Activated CD4-positive, alpha-beta T cell treated with anti-CD3 and anti-CD28 coated beads, Interleukin-2, amount 50 U/mL, for 4 hours (primary cell): Measurements from ENCODE around the gene TRABD2B.

Experiments used
- DNase-seq, 2 experiments: peaks; one replicate each; pipeline ENCODE4 v3.0.0-alpha.2; 2020

TRABD2B gene

GRCh38 chr1:47818682-47819573 is 178.3 kb downstream of the TRABD2B start:
- no peak for DNase-seq

GRCh38 chr1:47817861-47818260 is 179.3 kb downstream of the TRABD2B start:
- DNase-seq = no peak

DNA sequence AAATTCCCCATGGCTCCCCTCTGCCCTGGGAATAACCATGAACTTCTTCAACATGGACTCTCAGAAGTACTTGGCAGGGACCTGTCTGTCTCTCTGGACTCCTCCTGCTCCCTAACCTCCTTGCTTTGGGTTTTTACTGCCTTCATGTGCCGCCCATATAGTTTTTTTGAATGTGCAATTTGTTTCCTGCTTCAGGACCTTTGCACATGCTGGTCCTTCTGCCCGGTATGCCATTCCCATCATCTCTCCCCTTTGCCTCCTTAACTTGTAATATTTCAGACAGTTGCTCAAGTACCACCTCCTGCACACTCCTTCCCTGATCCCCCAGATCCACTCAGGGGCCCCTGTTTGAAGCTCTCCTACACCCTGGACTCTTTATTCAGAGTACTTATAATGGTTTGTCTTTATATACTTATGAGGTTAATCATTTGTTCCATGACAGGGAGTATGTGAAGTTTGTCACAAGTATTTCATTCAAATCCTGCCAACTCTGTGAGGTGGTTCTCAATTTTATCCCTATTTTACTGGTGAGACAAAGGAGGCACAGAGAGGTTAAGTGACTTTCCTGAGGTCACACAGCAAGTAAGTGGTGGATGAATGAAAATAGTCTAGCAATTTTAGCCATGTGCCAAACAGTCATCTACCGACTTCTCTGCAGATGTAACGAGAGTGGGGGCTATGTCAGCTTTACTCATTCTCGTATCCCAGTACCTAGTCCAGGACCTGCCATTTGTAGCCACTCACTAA is 180.7 kb downstream of the TRABD2B start:
- DNase-seq = no peak

- no peak for DNase-seq
These were observed 182.4 kb downstream of the TRABD2B start for GRCh38 chr1:47814612-47815395.

GRCh38 chr1:47813970-47814369 is 183.2 kb downstream of the TRABD2B start:
- no peak for DNase-seq

- DNase-seq = no peak
These were observed 184.2 kb downstream of the TRABD2B start for GRCh38 chr1:47812904-47813514.

DNA sequence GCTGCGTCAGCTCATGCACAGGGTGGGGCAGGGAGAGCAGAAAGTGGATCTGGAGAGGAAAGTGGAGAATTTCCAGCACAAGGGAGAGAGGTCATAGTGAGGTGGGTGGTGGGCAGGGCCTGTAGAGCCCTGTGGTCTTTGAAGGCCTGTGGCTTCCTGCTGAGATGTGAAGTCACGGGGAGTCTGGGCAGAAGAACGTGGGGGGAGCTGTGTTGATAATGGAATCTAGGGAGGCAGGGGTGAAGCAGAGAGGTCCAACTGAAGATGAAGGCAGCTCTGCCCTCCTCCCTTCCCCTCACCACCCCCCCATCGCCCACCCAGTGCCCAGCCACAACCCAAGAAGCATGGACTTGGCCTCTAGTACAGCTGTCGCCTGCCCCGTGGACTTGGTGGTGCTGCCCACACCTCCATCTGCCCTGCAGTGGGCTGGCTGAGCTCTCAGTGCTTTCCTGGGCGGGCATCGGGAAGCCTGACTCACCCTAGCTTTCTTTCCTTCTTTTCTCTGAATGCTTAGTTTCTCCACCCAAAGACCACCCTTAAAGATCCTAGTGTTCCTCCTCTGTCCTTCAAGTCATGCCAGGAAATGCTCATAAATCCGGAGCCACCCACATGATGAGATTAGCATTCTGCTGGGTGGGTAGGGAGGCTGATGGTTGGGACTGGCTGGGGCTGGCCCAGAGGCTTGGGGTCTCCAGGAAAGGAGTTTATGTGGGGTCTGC is 186.1 kb downstream of the TRABD2B start:
- no peak for DNase-seq

- DNase-seq = no peak
These were observed 187.7 kb downstream of the TRABD2B start for GRCh38 chr1:47809301-47810084.

GRCh38 chr1:47808612-47809011 is 188.6 kb downstream of the TRABD2B start:
- no peak for DNase-seq

DNA sequence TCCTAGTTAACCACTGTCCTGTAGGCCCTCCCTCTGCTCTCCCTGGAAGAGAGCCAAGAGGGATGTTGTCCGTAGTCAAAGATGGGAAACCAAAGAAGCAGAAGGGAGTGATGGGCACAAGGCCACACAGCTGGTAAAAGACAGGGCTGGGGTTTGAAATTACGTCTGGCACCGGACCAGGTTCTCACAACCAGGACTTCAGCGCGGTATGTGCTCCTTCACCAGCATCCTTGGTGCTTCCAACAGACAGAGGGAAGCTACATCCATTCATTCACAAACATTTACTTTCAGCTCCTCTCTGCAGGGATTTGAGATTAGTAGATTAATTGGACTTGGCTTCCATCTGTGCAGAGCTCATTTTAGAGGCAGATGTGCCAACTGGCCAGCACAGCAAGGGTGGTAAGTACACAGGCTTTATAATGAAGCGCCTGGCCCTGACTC is 191.2 kb downstream of the TRABD2B start:
- DNase-seq = no peak

DNA sequence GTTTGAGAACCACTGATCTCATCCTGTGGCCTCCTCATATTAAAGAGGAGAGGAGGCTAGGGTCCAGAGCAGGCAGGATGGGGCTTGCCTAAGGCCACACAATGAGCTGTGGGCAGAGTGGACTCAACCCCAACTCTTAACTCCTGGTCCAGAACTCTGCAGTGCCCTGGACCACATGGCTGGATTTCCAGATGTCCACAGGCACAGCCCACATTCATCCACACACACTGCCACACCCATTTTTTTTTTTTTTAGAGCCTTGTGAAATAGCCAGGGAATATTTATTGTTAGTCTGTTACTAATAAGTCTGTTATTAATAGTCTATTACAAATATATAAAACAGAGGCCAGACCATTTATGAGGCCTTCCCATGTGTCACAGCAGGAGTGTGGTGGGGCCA is 192.2 kb downstream of the TRABD2B start:
- no peak for DNase-seq

DNA sequence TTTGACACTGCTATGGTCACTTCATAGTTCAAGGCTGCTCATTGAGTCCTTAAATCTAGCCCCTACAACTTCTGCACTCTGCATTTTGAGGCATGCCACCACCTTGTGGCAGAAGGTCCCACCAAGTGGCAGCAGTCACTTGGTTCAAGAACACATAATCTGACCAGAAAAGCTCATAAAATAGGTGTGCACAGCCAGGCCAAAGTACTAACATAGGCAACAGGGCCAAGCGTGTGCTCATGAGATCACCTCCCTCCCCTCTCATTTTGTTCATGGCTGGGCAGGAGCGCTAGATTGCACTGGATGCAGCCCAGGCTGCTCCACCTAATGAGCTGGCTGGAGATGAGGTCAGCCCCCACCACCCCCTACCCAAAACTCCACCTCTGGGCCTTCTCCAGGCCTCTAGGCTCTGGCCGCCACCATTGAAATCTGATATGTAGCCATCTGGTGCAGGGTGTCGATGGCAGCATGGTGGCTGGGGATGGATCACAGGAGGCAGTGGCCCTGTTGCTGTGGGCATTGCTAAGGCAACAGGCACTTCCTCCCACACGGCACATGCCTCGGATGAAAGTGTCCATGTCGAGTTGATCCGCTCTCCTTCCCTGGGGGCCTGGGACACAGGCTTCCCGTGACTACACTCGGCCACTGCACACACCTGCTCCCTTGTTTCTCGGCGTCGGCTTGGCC is 193.2 kb downstream of the TRABD2B start:
- DNase-seq = no peak

- DNase-seq = no peak
These were observed 199.6 kb downstream of the TRABD2B start for GRCh38 chr1:47797575-47797974.

GRCh38 chr1:47796626-47797025 is 200.6 kb downstream of the TRABD2B start:
- no peak for DNase-seq

GRCh38 chr1:47795102-47795501 is 202.1 kb downstream of the TRABD2B start:
- no peak for DNase-seq

DNA sequence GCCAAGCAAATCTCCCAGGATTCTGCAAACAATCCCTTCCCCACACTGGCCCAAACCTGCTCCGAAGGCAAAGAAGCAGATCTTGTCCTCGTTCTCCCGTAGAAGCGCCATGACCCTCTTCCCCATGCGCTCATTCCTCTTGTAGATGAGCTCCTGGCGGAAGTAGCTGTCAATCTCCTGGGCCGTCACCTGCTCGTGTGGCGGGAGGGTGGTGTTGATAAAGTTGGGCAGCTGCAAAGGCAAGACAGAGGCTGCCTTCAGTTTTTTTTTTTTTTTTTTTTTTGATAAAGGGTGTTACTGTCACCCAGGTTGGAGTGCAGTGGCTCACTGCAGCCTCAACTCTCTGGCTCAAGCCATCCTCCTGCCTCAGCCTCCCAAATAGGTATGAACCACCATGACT is 202.7 kb downstream of the TRABD2B start:
- DNase-seq = no peak

GRCh38 chr1:47794081-47794480 is 203.1 kb downstream of the TRABD2B start:
- DNase-seq = no peak

GRCh38 chr1:47793563-47793962 is 203.6 kb downstream of the TRABD2B start:
- DNase-seq = no peak

GRCh38 chr1:47792779-47793178 is 204.4 kb downstream of the TRABD2B start:
- DNase-seq = no peak

DNA sequence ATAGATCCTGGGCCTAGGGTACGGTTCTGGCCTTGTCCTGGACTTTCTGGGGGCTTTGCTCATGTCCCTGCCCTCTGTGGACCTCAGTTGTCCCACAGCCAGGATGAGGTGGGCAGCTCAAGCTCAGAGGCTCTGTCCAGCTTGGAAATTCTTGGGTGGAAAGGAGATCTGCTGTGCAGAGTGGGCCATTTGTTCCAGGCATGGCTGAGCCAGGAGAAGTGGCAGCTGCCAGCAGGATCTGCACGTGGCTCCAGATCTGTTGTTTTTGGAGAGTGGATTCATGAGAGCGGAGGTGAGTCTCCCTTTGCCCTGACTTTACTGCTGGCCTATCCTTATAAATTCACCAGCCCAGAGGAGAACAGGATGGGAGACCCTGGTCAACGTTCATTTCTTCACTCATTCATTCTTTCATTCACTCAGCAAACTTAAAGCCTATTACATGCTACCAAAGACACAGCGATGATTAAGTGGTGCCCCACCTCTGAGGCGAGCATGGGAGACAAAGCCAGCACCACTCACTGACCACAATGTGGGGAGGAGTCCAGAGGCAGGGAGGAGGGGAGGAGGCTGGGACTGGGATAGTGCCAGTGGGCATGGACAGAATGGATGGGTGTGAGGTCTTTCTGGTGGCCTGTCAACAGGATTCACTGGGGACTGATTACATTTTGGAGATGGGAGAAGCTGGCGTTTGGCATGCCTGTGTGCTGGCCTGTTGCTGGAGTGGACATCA is 205.1 kb downstream of the TRABD2B start:
- no peak for DNase-seq
